HG02763 (cell line): Measurements from ENCODE around the gene GATA2.

Experiments used
- ATAC-seq: cut with Tn5 transposase; IDR thresholded peaks from one replicate; pipeline ENCODE4 v1.9.1; 2021; ENCODE audit warnings: mild to moderate bottlenecking, moderate library complexity; ENCODE audit not compliant: unreplicated experiment

The GATA2 gene

DNA sequence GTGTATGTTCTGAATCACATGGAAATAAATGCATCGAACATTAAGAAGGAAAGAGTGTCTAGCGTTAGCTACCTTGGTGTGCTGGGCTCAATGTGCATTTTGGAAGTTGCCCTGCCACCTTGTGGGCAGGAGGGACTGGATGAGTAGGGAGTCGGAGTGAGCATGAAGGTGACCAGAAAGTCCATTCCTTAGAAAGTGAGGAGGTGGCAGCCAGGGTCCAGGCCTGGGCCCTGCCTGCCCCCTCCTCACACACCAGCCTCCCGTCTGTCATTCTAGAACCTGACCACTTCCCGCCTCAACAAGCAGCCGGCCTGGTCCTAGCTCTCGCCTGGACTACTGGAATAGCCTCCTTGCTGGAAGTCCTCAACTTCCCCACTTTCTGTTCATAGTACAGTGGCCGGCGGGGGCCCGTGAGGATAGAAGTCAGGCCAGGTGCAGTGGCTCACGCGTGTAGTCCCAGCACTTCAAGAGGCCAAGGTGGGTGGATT lies 10.2 kb upstream of the GATA2 start:
- ATAC-seq = no peak

DNA sequence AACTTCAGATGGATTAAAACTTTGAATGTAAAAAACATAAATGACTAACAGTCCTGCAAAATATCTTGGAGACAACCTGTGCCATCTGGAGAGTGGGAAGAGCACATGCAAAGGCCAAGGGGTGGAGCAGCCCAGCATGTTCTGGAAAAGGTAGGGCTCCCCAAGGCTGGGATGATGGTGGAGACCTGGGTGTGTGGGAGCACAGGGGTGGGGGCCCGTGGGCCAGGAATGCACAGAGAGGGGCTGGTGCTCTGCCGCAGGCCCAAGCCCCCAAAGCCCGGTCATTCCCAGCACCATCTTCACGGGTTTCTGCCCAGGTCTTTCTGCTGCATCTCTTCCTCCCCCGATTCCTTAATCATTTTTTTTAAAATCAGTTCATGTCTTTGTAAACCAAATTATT lies 9.7 kb upstream of the GATA2 start:
- no peak for ATAC-seq

DNA sequence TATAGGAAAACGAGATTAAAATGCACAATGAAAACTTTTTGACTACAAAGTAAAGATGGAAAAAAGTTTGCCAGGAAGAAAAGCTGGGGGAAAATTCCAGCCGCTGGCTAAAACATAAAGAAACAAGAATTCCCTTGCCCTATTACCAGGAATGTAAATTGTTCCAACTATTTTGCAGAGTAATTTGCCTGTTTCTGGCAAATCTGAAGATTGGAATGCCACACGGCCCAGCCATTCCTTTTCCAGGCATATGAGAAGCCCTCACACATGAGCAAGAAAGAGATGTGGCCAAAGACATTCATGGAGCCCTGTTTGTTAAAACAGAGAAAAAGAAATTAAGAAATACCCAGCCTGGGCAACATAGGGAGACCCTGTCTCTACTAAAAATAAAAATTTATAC lies 8.4 kb upstream of the GATA2 start:
- no peak for ATAC-seq

DNA sequence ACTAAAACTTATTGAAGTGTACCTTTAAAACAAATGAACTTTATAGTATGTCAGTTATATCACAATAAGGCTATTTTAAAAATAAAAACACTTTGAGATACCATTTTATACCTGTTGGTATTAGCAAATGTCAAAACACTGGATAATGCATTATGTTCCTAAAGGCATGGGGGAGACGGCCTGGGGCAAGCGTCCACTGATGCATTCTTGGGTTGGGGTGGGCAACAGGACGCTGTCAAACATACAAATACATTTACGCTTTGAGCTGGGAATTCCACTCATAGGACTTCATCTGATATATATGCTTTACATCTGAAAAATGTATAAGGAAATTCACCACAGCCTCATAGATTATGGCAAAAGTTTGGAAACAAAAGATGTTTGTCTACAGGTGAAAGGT lies 7.6 kb upstream of the GATA2 start:
- no peak for ATAC-seq

DNA sequence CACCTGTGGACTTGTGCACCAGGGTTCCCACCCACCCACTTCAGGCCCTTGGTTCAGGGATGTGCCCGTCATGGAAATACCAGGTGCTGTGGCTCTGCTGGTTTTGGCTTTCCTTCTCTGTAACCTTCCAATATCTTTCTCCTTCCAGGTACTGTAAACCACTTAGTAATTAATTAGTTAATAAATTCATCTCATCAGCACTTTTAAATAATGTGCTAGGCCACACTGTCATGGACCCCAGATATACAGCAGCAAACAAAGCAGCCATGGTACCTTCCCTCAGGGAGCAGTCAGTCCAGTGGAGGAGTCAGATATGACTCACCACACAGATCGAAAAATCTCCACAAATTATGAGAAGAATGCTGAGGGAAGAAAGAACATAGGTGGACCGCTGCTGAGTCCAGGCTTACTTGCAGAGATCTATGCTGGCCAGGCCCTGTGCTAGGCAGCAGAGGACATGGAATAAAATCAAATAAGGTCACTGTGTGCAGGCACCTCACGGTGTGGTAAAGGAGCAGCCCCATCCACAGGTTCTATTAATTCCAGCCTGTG lies 6.8 kb upstream of the GATA2 start:
- no peak for ATAC-seq

DNA sequence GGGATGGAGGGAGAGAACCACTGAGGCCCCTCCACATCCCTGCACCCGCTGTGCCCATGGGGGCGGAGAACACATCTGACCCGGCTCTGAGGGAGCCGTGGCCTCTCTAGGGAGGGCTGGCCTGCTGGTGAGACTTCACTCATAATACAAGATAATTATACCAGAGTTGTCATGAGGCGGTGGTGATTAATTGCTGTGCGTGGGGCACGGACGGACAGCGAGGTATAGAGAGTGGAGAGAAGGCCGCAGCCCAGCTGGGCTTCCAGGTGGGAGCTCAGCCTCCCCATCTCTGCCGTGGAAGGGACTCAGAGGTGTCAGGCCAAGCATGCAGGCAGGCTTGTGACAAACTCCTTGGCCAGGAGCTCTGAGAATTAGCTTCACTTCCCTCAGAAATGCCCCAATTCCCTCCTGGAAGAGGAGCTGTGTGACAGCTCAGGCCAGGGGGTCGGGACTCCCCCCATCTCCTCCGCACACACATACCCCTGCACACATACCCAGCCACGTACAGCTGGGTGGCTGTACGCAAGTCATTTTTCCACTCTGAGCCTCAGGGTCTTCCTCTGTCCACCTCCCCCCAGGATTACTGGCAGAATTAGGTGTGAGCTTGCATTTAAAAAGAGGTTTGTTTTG lies 6.0 kb upstream of the GATA2 start:
- ATAC-seq = no peak

DNA sequence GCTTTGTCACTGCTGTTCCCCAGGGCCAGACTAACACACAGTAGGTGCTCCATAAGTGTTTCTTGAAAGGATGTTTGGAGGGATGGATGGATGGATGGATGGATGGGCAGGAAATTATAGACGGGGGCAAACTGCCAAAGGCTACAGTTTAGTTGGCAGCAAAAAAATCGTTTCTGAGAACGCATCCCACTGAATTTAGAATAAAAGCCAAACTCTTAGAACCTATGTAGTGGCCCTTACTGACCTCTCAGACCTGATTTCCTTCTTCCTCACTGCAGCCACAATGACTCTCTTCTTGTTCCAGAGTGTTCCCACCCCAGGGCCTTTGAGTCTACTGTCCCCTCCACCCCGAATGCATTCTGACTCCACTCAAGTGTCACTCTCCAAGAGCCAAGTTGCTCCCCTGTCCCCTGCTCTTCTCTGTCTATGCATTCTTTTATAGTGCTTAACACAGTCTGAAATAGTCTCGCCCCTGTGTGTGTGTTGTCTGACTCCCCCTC lies 5.2 kb upstream of the GATA2 start:
- ATAC-seq = no peak

DNA sequence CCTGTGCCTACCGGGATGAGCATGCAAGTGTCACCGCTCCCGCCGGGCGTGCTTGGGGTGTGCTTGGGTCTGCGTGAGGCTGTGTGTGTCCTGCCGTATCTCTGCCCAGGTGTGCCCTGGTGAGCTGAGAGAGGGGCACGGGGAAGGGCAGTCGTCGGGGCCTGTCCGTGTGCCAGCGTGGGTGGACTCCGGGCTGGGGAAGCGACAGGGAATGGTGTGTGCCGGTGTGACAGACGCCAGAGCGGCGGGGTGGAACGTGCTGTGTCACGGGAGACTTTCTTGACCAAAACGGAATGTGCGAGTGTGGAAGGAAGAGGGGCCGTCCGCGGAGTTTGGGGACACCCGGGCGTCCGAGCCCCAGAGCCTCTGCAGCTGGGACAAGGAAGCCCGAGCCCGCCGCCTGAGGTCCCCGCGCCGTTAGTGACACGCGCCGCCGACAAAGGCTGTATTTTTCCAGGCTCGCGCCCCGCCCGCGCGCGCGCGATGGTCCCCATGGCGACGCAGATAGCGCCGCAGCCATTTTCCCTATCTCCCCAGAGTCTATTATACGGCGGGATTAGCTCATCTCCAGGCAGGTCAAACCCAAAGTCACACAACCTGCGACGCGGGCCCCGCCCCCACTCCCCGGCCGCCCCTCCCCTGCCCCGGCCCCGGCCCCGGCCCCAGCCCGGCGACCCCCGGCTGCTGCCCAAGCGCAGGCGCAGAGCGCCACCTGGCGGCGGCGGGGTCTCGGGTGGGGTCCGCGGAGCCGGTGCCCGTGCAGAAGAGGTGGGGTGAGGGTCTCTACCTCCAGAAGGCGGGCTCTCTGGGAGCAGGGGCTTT lies 4.5 kb upstream of the GATA2 start:
- no peak for ATAC-seq

DNA sequence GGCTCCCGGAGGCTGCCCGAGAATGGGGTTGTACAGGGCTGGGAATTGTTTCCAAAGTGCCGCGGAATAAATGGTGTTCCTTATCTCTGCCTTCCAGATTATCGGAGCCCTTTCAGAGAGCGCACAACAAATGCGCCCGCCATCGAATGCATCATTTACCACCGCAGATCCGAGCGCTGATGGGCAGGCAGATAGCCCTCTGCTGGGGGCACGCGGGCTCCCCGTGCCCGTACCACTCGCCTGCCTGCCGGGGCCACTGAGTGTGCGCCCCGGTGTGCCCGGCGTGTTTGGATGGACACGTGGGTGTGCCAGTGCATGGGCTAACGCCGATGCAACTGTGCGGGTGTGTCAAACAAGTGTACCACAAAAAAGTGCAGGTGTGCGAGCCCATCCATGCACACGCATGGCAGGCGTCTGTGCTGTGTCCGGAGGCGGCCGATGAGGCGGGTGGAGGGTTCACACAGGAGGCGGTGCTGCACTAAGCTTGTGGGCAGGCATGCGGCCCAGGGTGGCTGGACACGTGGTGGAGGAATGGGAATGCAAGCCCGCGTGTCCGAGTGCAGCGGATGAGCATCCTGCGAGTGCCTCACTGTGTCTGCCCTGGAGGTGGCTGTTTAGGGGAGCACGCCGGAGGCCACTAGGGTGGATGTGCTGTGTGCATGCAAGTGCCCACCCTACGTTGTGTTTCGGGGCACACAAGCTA lies 3.8 kb upstream of the GATA2 start:
- no peak for ATAC-seq

DNA sequence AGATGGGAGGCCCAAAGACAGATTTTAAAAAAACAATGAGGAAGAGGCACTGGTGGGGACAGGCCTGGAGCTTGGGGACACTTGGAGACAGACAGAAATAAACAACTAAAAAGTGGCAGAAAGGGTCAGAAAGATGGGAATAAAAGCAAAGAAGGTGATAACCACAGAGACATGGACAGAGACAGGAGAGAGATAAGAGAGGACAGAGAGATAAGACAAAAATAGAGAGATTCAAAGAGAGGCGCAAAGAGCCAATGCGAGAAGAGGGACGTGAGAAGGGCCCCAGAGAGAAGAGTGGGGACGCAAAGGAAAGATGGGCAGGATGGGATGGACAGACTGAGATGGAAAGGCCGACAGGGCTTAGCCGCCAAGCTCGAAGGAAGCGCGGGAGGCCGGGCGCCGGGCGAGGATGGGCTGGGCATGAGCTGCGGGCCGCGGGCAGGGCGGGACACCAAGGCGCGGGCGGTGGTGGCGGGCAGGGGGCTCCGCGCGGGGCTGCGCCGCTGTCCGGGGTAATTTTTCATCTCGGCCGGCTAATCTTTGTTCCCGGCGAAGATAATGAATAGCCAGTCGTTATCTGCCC lies 3.1 kb upstream of the GATA2 start:
- no peak for ATAC-seq

DNA sequence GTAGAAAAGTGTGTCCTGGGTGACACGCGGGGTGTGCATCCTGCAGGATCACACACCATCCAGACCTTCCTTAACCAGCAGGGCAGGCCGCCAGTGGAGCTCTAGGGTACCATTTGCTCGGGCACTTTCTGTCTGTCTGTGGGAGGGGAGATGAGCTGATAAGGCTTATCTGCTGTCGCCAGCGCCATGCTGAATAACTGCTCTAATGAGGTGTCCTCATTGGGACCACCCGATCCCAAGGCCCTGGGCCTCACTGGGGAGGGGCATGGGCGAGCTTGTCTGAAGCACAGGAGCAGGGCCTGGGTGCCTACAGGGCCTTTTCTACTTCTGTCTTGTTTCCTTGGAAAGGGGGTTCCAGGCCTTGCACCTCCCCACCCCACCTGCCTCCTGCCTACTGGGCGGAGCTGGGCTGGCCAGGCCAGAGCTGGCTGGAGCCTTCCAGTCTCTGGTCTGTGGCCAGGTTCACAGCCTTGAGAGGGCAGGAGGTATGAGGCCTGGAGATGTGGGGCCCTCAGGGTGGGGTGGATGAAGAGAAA lies 2.5 kb upstream of the GATA2 start:
- no peak for ATAC-seq

DNA sequence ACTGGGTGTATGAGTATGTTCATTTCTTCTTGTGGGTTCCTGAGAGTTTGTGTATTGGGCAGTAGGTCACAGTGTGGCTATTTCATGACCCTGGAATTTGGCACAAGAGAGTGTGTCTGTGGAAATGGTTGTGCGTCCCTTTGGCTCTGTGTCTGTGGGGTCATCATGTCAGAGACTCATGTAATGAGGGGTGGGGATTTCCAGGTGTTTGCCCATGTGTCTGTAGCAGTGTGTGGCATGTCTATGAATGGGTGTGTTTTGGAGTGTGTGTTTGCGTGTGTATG lies 1.3 kb upstream of the GATA2 start:
- no peak for ATAC-seq

DNA sequence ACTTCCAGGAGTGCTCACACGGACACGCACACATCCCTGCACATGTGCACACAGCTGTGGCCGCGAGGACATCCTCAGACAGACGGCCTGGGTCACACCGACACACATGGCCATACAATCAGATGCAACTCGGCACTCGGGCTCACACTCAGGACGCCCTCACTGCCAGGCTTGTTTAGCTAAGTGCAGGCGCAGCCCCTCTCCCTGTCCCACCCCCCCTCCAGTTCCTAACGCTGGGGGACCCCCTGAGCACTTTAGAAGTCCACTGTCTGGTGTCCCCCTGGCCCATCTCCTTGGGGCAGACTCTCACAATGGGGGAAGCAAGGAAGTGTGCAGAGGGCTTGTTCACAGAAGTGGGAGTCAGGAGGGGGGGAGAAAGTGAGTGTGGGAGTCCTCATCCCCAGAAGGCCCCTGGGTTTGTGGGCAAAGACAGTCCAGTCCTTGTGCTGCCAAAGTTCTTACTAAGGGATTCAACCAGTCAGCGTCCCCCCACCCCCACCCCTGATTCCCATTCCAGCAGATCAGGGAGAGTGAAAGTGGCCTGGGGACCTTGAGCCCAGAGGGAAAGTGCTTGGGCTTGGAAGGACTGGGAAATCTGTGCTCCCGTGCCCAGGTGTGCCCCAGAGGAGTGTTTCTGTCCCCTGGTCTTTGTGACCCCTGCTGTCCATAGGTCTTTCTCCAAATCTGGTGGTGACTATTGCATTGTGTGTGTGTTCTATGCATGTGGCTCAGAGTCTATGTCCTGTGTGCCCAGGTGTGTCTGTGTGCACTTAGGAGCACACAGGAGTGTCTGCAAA lies 767 bp upstream of the GATA2 start:
- ATAC-seq = no peak

DNA sequence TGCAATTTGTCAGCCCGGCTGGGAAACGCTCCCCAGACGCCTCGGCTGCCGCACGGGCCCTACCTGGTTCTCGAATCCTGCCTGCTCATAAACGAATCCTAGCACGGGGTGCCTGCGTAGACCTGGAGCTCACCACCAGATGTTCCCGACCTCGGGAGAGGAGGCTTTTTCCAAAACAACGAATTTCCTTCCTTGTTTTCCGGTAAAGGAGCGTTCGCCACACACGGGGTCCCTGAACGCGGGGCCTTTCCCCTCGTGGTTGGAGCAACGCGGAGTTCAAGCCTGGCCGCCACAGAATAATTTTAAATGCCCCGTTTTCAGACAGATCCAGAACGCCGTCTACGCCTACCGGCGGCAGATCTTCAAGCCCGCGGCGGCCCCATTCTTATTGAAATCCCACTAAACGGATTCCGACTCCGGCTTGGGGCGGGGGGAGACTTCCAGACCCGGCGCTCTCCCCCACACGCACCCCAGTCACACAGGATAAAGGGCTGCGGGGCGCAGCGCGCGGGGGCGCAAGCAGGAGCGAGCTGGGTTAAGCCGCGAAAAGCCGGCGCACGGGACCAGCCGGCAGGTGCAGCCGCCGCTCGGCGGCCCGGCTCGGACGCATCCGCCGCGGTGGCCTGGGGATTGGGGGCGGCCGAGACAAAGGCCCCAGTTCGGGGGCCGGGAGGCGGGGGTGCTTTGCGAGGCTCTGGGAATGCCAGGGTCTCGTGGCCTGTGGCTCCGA lies 895 bp downstream of the GATA2 start:
- ATAC-seq = no peak

DNA sequence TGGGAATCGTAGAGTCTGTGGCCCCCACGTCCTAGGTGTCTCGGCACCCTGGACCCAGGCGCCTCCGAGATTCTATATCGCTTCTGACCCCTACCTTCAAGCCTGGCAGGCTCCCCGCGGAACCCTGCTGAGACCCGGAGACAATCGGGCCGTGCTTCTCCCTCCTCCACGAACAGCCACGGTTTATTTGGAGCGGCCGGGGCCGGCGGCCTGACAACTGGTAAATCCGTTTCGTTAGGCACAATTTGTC lies 1.4 kb downstream of the GATA2 start:
- no peak for ATAC-seq

DNA sequence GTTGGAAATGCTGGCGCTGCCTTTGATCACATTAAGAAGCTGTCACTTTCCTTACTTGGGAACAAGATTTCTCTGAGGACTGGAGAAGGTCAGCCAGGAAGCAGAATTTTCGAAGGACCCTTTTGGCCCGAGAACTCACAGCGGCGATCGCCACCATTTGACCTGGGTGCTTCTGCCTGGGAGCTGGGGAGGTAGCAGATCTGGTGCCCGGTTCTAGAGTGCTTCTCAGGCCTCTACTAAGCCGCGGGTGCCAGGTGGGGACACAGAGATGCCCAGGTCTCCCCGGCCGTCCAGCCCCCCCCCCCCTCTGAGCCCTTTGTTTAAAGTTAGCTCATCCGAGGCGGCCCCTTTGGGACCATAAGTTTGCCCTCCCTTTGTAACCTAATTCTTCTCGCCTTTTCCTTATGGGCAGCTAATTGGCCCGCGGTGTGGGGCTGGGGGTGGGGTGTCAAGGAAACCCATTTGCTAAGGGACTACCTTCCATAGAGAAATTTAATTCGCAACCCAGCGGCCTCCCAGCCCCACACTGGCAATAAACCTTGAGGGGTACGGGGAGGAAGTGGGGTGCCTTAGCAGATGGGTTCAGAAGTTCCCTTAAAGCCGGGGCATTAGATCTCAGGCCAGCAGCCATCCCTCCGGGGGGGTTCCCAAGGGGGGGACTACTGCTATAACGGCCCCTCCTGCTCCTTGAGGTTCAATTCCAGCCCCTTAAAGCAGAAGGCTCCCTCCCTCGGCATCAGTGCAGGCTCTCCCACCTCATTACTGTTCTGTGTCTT lies 1.9 kb downstream of the GATA2 start:
- ATAC-seq = no peak

DNA sequence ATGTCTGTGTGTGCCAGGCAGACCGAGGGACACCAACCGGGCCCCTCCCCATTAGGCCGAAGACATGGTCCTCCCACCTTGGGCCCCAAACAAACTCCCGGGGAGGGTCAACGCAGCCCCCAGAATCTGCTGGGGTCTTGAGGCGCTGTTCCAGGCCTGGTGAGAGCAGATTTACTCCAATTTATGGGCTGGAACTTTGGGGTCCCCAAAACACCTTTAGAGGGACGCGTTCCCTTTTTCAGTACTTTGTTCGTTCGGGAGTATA lies 2.4 kb downstream of the GATA2 start:
- ATAC-seq = no peak

DNA sequence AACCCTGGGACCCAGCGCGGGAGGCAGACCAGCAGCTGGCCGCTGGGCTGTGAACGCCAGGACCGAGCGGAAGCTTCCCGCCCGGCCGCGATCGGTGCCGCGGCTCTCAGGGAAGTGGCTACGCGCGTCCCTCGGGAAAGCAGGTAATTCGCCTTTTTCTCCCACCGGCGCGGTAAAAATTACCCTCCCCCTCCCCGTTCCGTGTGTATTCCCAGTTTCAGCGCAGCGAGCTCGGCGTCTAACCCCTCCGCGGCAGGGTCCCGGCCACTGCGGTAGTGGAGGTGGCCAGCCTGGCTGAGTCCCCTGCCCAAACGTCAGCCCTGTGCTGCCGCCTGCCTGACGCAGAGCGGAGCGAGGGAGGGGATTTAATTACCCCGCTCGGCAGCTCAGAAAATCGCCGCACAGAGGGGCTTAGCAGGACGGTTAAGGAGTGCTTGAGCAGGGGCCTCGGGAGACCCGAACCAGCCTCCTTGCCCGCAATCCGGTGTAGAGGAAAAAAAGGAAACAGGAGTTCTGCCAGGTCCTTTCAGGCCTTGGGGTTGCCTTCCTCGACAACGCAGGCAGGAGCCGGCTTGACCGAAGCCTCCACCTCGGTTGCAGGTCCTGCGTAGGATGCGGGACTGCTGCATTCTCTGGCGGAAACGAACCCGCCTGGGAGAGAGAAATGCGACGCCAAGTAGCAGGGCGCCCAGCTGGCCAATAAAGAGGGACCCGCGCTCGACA lies 2.9 kb downstream of the GATA2 start:
- no peak for ATAC-seq

DNA sequence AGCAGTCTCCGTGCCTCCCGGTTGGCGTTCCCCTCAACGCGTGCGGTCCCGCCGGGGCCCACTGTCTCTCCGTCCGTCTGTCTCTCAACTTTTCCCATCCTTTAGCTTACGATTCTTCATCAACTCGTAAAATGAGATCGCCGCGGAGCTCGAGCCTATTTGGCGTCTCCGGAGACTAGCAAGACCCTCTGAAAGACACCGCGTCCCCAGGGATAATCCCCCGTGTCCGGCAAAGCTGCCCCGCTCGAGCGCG lies 3.4 kb downstream of the GATA2 start:
- ATAC-seq = no peak
